Liver (tissue), 9 donors: ENCODE results near the gene RPL13A. TPM values are rescaled to one million over a fixed set of nuclear protein-coding genes. Genes with fewer than 3 reads are reported as not detected.

ENCODE experiments used
- DNase-seq: peaks from one replicate; pipeline ENCODE4 v3.0.0-alpha.2; 2017; ENCODE audit warnings: low spot score
- H3K27ac ChIP-seq, 2 donors: one replicate each; pipeline ENCODE4 v1.7.0; 2013; ENCODE audit warnings: inconsistent platforms in 2 of 2, low read length in 2 of 2, control low read depth in 1 of 2, low read depth in 1 of 2, mild to moderate bottlenecking in 1 of 2
- H3K27me3 ChIP-seq, 4 donors: one replicate each; pipeline versions ENCODE4 v1.6.1 to v1.7.0; 2013; ENCODE audit warnings: low read length in 3 of 4, inconsistent platforms in 1 of 4, mild to moderate bottlenecking in 1 of 4, moderate library complexity in 1 of 4; ENCODE audit not compliant: control insufficient read depth in 4 of 4, insufficient read depth in 4 of 4
- H3K36me3 ChIP-seq, 4 donors: one replicate each; pipeline versions ENCODE4 v1.6.1 to v1.7.0; 2013; ENCODE audit warnings: low read length in 3 of 4, mild to moderate bottlenecking in 3 of 4, low read depth in 1 of 4, moderate library complexity in 1 of 4; ENCODE audit not compliant: control insufficient read depth in 4 of 4, insufficient read depth in 3 of 4
- H3K4me1 ChIP-seq, 4 donors: one replicate each; pipeline versions ENCODE4 v1.6.1 to v1.7.0; 2013; ENCODE audit warnings: low read length in 3 of 4, mild to moderate bottlenecking in 3 of 4, moderate library complexity in 1 of 4; ENCODE audit not compliant: control insufficient read depth in 4 of 4, insufficient read depth in 4 of 4
- H3K4me3 ChIP-seq, 3 donors: one replicate each; pipeline versions ENCODE4 v1.6.1 to v1.7.0; 2013; ENCODE audit warnings: low read length in 3 of 3, control low read depth in 1 of 3, low read depth in 1 of 3, mild to moderate bottlenecking in 1 of 3
- H3K9ac ChIP-seq, 2 donors: one replicate each; pipeline ENCODE4 v1.7.0; 2013; ENCODE audit warnings: low read length in 2 of 2, mild to moderate bottlenecking in 2 of 2, moderate library complexity in 2 of 2, control low read depth in 1 of 2, low read depth in 1 of 2
- H3K9me3 ChIP-seq, 4 donors: one replicate each; pipeline versions ENCODE4 v1.6.1 to v1.7.0; 2013; ENCODE audit warnings: low read length in 3 of 4; ENCODE audit not compliant: control insufficient read depth in 4 of 4
- ATF3 ChIP-seq: IDR thresholded peaks from 2 replicates; pipeline ENCODE4 v1.6.1; 2016; ENCODE audit warnings: antibody characterized with exemption
- CTCF ChIP-seq: fragments of 150-350 bp; IDR thresholded peaks from 2 replicates; pipeline ENCODE4 v1.5.1; 2017; ENCODE audit warnings: improper control_type of control experiment, low read depth, low read length; ENCODE audit not compliant: missing input control
- EGR1 ChIP-seq, 2 donors: IDR thresholded peaks; 2 replicates each; pipeline ENCODE4 v1.6.1; 2016 to 2018; ENCODE audit warnings: antibody characterized with exemption in 2 of 2, low read depth in 2 of 2
- HNF4A ChIP-seq, 2 donors: conservative IDR thresholded peaks; 2 replicates each; pipeline ENCODE4 v1.6.1; 2016; ENCODE audit warnings: antibody characterized with exemption in 2 of 2, mild to moderate bottlenecking in 2 of 2
- HNF4G ChIP-seq: IDR thresholded peaks from 2 replicates; pipeline ENCODE4 v1.6.1; 2016; ENCODE audit warnings: antibody characterized with exemption
- NR2F2 ChIP-seq: IDR thresholded peaks from 2 replicates; pipeline ENCODE4 v1.6.1; 2016; ENCODE audit warnings: antibody characterized with exemption
- RAD21 ChIP-seq, 2 donors: IDR thresholded peaks; 2 replicates each; pipeline ENCODE4 v1.6.1; 2016; ENCODE audit warnings: antibody characterized with exemption in 2 of 2, mild to moderate bottlenecking in 2 of 2
- REST ChIP-seq: IDR thresholded peaks from 2 replicates; pipeline ENCODE4 v1.6.1; 2016; ENCODE audit warnings: antibody characterized with exemption, mild to moderate bottlenecking
- RXRA ChIP-seq, 2 donors: IDR thresholded peaks; 2 replicates each; pipeline ENCODE4 v1.6.1; 2017 to 2018; ENCODE audit warnings: antibody characterized with exemption in 2 of 2, mild to moderate bottlenecking in 1 of 2
- SP1 ChIP-seq: IDR thresholded peaks from 2 replicates; pipeline ENCODE4 v1.6.1; 2018; ENCODE audit warnings: antibody characterized with exemption, mild to moderate bottlenecking
- TAF1 ChIP-seq: conservative IDR thresholded peaks from 2 replicates; pipeline ENCODE4 v1.6.1; 2016; ENCODE audit warnings: antibody characterized with exemption, mild to moderate bottlenecking
- YY1 ChIP-seq: IDR thresholded peaks from 2 replicates; pipeline ENCODE4 v1.6.1; 2016; ENCODE audit warnings: antibody characterized with exemption, mild to moderate bottlenecking
- ZBTB33 ChIP-seq: IDR thresholded peaks from 2 replicates; pipeline ENCODE4 v1.6.1; 2016; ENCODE audit warnings: antibody characterized with exemption
- WGBS: extraction: QIAGEN DNeasy Blood & Tissue Kit; methylation state at CpG from one replicate; pipeline ENCODE4 v1.1.7; 2013; 5-methylcytosine and 5-hydroxymethylcytosine counted together
- polyA plus RNA-seq, 2 donors: library from polyadenylated mRNA; stranded (reverse) in 1 of 2; unstranded in 1 of 2; fragments of 200-250 nt in 1 of 2; fragments of >200 nt in 1 of 2; fragmentation: Nextera tagmentation in 1 of 2; extraction: Ambion mirVana in 1 of 2; gene quantifications; one replicate each; pipeline versions ENCODE4 v1.2.1 to v1.2.3, GENCODE V29; 2013 to 2015
- total RNA-seq, 2 donors: library from RNA; depleted of rRNA; stranded (reverse); fragments of >200 nt; gene quantifications; one replicate each; pipeline ENCODE4 v1.2.3, GENCODE V29; 2014
- donor health status: healthy.
- donor health status: healthy.
- donor health status: healthy.
- donor health status: healthy.
- donor health status: healthy.

Gene RPL13A
- total and polyA plus RNA-seq, 4 donors: 444 to 1,553 (median 746) TPM

GRCh38 chr19:49528211-49528771 is 40.9 kb downstream of the RPL13A start:
- Histone ChIP-seq H3K4me3 (peak overlapping the region in 2 of 3 donors; percentile 17 to 18), H3K9me3 (no peaks in the 10 kb centered on the region), H3K36me3 (peaks cover 4 to 38% (median 17%) of the 10 kb centered on the region in 4 donors), H3K9ac (no peak overlapping the region), H3K27ac (peak overlapping the region; percentile 33), H3K27me3 (no peaks in the 10 kb centered on the region), H3K4me1 (no peaks in the 10 kb centered on the region)
- no peak for DNase-seq
- TF ChIP-seq EGR1 (IDR thresholded peaks at IDR 0.05; ENCODE audit: low read depth in 2 of 2): no peak
- no peak for TF ChIP-seq HNF4G
- TF ChIP-seq NR2F2: peak; percentile 22
- WGBS: 75% methylated on average over 25 of the region's 25 CpGs

- 95% methylated on average over 7 of the region's 7 CpGs for WGBS
- no peak overlapping the region for H3K4me3 ChIP-seq
- H3K27ac ChIP-seq: no peak overlapping the region
- peaks cover 0 to 3% (median 0%) of the 10 kb centered on the region in 4 donors for H3K4me1 ChIP-seq
- DNase-seq: no peak
- TF ChIP-seq YY1: no peak
- no peak for TF ChIP-seq REST
- TF ChIP-seq HNF4A (conservative IDR thresholded peaks at IDR 0.05): no peak
- no peak for TF ChIP-seq TAF1
- no peak for TF ChIP-seq SP1
- TF ChIP-seq ATF3: no peak
- no peak for TF ChIP-seq HNF4G
- no peak for TF ChIP-seq RXRA (IDR thresholded peaks at IDR 0.05)
- TF ChIP-seq NR2F2: no peak
- TF ChIP-seq ZBTB33: no peak
- TF ChIP-seq RAD21 (IDR thresholded peaks at IDR 0.05): no peak
- TF ChIP-seq CTCF: no peak
- H3K36me3 ChIP-seq: peaks cover 5 to 31% (median 22%) of the 10 kb centered on the region in 4 donors
- no peak overlapping the region for H3K9ac ChIP-seq
- no peaks in the 10 kb centered on the region for H3K9me3 ChIP-seq
- no peaks in the 10 kb centered on the region for H3K27me3 ChIP-seq
Observed at GRCh38 chr19:49530708-49531107, 43.3 kb downstream of the RPL13A start.
